Epithelial cell of proximal tubule (primary cell): ENCODE data around the gene KRTAP5-7. TPM values are rescaled to one million over a fixed set of nuclear protein-coding genes. Genes with fewer than 3 reads are reported as not detected.
"Not testable (repeated sequence)": the region's sequence is repeated elsewhere in the genome, so short reads cannot be mapped to it uniquely, and the experiment has no call there.

Source experiments
- DNase-seq: peaks from one replicate; pipeline ENCODE4 v3.0.0-alpha.2; 2011; ENCODE audit warnings: low read depth
- H3K4me3 ChIP-seq: 2 replicates; pipeline ENCODE4 v1.5.1; 2011; ENCODE audit warnings: low read depth, mild to moderate bottlenecking, low read length
- CTCF ChIP-seq: conservative IDR thresholded peaks from 2 replicates; pipeline ENCODE4 v1.5.1; 2012; ENCODE audit warnings: low read depth, mild to moderate bottlenecking, low read length
- total RNA-seq: library from RNA; depleted of rRNA; stranded (reverse); fragments of >200 nt; gene quantifications from 2 replicates; pipeline ENCODE4 v1.2.3, GENCODE V29; 2015

Gene KRTAP5-7
- not detected in 2 replicates for total RNA-seq

GRCh38 chr11:71526796-71527575 is at the start of gene KRTAP5-7:
KRTAP5-7 (plus strand) TSS chr11:71527267; CDS start chr11:71527301, 34 bp downstream.
- not testable (repeated sequence) for DNase-seq, H3K4me3 ChIP-seq

- TF ChIP-seq CTCF = no peak
- DNase-seq = no peak
- H3K4me3 ChIP-seq = no peak overlapping the region
Measured at GRCh38 chr11:71477641-71478527, 49.2 kb upstream of the KRTAP5-7 start.

- H3K4me3 ChIP-seq = no peak overlapping the region
- no peak for TF ChIP-seq CTCF
- DNase-seq = no peak
Measured at GRCh38 chr11:71478528-71478840, 48.6 kb upstream of the KRTAP5-7 start.

- TF ChIP-seq CTCF = no peak
- no peak for DNase-seq
Measured at GRCh38 chr11:71481101-71481960, 45.7 kb upstream of the KRTAP5-7 start.

DNA sequence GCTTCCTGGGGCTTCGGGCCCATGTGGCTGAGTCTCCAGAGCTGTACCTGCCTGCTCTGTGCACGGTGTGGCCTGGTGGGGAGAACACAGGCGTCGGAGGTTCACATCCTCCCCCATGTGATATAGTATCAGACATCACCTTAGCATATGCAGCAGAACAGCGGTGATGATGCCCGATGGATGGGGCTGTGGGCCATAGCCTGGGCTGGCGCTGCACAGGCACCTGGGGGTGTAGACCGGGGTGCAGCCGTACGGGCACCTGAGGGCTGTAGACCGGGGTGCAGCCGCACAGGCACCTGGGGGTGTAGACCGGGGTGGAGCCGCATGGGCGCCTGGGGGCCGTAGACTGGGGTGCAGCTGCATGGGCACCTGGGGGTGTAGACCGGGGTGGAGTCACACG is 44.9 kb upstream of the KRTAP5-7 start:
- H3K4me3 ChIP-seq = no peak overlapping the region
- DNase-seq = no peak
- no peak for TF ChIP-seq CTCF

More at GRCh38 chr11:71481101-71481960, 45.7 kb upstream of the KRTAP5-7 start:
- H3K4me3 ChIP-seq = no peak overlapping the region

- TF ChIP-seq CTCF = no peak
- DNase-seq = no peak
- no peak overlapping the region for H3K4me3 ChIP-seq
Measured at GRCh38 chr11:71482746-71483364, 44.2 kb upstream of the KRTAP5-7 start.
